ENCODE measurements around the gene ALOX5.
"Not testable (repeated sequence)": the region's sequence is repeated elsewhere in the genome, so short reads cannot be mapped to it uniquely, and the experiment has no call there.

Gene ALOX5

DNA sequence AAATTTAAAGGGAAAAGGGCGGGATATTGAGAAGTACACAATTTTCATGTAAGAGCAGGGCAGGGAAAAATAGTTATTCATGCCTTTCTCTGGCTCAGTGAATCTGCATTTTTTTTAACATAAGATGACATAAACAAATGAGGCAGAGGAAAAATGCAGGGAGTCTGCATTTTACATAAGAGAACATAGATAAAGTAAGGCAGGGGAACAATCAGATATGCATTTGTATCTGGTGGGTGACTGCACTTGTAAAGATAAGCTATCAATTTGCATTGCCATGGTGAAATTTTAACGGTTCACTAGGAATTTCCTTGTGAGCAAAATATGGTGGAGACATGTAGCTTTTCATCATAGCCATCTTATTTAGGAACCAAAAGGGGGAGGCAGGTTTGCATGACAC, 33.5 kb downstream of the ALOX5 start:
- no peak for DNase-seq

- DNase-seq = no peak
Observed at GRCh38 chr10:45408421-45409319, 34.7 kb downstream of the ALOX5 start.

DNA sequence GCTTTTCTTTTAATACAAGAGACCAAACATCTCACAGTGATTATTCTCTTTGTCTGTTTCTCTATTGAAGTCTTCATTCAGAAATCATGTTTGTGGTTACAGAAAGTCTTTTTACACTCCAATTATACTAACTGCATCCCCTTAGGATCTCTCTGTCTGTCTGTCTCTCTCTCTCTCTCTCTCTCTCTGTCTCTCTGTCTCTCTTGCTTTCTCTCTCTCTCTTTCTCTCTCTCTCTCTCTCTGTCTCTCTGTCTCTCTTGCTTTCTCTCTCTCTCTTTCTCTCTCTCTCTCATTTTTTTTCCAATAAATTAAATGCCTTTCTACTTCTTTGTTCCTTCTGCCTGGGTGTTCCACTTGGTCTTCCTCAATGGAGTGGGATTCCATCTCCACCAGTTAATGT, 35.3 kb downstream of the ALOX5 start:
- not testable (repeated sequence) for DNase-seq

DNA sequence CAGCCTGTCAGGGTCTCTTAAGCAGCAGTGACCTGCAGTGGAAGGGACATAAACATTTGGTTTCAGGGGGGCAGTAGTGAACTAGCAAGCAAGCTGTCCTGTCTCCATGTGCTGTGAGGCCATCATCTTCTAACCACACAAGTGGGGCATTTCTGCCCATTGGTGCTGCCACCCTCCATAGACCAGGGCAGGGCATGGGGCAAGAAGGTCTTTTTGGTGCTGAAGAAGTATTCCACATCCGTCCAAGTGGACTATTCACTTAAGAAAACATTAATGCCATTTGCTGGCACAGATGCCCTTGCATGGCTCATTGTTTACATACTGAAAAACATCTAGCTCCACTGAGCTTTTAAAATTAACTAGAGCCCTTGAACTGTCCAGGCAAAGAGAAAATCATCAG, 35.8 kb downstream of the ALOX5 start:
- DNase-seq = no peak

GRCh38 chr10:45410489-45410806, 36.4 kb downstream of the ALOX5 start:
- no peak for DNase-seq

GRCh38 chr10:45410807-45411606, 37.0 kb downstream of the ALOX5 start:
- DNase-seq = no peak

DNA sequence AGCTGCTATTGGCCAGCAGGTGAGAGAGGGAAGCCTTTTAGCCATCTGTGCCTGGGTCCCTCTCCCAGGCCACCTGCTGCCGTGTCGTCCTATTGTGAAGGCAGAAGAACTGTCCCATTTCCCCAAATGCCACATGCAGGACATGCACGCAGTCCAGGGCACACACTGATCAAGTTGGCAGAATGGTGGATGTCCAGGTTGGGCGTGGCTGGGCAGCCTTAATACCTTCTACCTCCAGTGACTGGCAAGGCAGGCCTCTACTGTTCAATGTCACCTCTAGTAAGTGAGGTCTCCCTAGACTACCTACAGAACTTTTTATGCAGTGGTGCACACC, 37.6 kb downstream of the ALOX5 start:
- no peak for DNase-seq

DNA sequence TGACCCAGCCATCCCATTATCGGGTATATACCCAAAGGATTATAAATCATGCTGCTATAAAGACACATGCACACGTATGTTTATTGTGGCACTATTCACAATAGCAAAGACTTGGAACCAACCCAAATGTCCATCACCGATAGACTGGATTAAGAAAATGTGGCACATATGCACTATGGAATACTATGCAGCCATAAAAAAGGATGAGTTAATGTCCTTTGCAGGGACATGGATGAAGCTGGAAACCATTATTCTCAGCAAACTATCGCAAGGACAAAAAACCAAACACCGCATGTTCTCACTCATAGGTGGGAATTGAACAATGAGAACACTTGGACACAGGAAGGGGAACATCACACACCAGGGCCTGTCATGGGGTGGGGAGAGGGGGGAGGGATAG, 41.0 kb downstream of the ALOX5 start:
- DNase-seq = not testable (repeated sequence)

- no peak for DNase-seq
Observed at GRCh38 chr10:45416603-45417002, 42.6 kb downstream of the ALOX5 start.

GRCh38 chr10:45417746-45418145, 43.7 kb downstream of the ALOX5 start:
- no peak for DNase-seq

- DNase-seq = no peak
Observed at GRCh38 chr10:45418417-45418848, 44.4 kb downstream of the ALOX5 start.

GRCh38 chr10:45418849-45419675, 45.0 kb downstream of the ALOX5 start:
- peak; percentile 29 for DNase-seq

DNA sequence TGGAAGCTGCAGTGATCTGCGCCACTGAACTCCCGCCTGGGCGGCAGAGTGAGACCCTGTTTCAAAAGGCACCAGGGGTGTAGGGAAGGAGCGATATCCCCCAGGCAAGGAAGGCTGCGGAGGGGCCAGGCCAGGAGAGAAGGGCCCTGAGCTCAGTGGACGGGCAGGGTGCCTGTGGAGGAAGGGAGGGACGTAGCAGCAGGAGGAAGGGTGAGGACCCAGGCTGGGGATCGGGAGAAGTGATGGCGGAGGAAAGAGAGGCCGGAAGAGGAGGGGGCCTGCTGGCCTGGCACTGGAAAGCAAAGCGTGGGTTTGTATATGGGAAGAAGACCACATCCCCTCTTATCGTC, 45.6 kb downstream of the ALOX5 start:
- DNase-seq = no peak

- DNase-seq = peak; percentile 32
Observed at GRCh38 chr10:45420453-45421192, 46.6 kb downstream of the ALOX5 start.

DNA sequence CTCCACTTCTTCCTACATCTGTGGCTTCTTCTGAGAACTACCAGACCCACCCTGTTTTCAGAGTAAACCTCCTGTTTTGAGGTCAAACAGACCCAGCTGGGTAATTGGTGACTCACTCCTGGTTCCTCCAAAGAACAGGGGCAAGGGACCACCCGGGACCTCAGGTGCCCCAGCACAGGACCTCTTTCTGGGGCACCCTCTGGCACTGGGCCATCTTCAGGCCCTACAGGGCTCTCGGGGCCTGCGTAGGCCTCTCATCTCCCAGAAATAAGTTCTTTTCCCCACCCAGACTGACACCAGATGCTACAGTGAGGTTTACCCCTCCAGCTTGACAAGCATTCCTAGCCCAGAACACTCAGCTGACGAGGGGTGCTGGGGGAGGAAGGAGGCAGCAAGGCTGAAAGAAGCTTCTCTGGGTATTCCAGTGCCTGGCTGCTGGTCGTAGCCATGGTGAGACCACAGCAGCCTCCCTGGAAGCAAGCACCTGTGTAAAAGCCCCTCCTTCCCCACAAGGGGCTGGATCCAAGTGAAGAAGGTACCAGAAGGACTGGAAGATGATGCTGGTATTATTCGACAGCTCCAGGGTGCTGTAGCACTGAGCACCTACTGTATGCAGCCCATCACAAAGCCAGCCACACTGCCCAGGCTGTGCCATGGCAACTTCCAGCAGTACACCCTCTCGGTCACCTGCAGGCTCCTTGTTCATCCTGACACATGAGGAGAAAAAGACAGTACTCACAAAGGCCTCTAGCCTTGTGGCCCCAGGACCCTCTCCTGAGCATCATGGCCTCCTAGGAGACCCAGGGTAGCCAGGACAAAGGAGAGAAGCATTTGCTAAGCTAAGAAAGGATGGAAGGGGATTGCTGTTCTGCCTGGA, 47.4 kb downstream of the ALOX5 start:
- no peak for DNase-seq

- DNase-seq = no peak
Observed at GRCh38 chr10:45422207-45422865, 48.3 kb downstream of the ALOX5 start.

- DNase-seq = no peak
Observed at GRCh38 chr10:45422866-45423659, 49.0 kb downstream of the ALOX5 start.

DNA sequence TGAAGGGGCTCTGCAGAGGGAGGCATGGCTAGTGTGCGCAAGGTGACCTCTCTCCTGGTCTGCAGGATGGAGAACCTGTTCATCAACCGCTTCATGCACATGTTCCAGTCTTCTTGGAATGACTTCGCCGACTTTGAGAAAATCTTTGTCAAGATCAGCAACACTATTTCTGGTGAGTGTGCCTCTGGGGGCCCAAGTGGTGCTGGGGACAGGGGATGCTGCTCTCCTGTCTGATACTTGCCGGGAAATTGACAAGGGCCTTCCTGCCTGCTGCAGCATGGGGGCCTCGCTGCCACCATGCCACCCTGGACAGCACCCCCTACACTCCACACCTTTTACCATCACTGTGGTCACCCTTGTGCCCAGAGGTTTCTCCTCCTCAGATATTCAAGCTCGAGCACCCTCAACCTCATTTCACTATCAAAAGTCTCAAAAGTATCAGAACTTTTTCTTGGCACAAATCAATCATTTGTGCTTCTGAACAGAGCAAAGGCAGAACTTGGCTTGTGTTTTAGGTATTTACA, 50.0 kb downstream of the ALOX5 start:
- DNase-seq = no peak

- DNase-seq = no peak
Observed at GRCh38 chr10:45424668-45425404, 50.8 kb downstream of the ALOX5 start.

Measured in activated T-cell treated with anti-CD3 and anti-CD28 coated beads for 4 hours (primary cell).